Measurements from ENCODE around the gene RTCB.

RTCB gene

DNA sequence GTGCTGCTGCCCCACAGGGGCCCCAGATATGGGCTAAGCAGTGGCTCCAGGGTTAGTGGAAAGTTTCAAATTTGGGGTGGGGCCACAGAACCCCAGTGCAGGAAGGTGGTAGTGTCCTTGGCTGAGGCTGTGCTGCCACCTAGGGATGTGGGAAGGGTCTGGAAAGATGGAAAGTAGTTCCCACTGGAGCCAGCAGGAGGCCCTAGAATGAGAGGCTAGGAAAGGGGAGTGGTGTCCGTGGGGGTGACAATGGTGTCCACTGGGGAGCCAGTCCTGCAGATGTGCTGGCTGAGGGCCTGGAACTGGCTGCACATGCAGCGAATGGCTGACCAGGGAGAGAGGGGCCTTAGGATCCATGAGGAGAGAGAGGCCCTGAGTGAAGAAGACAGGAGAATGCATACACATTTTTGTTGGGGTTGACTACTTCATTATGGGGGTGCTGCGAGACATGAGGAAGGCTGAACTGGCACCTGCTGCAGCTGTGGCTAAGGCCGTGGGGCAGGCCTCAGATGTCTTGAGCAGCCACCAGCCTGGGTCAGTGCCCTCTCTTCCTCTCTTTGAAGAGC, 33.3 kb downstream of the RTCB start:
- TF ChIP-seq TAF1 (IDR thresholded peaks at IDR 0.05; ENCODE audit: low read depth) (no peak), RAD21 (IDR thresholded peaks at IDR 0.05; ENCODE audit: low read depth) (peak; percentile 78)

DNA sequence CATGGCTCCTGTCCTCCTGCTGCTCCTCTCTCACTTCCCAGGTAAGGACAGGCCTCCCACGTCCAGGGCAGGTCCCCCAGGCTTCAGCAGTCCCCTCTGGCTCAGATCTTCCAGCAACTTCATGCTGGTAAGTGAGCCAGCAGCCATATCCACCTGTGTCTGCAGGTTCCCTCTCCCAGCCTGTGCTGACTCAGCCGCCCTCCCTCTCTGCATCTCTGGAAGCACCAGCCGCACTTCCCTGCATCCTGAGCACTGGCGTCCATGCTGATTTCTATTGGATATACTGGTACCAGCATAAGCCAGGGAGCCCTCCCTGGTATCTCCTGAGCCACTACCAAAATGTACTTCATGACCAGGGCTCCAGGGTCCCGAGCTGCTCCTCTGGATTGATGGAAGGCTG, 35.4 kb downstream of the RTCB start:
- TF ChIP-seq CEBPB (IDR thresholded peaks at IDR 0.05) (no peak), ZBTB7A (IDR thresholded peaks at IDR 0.05; ENCODE audit: low read depth) (no peak), RAD21 (IDR thresholded peaks at IDR 0.05; ENCODE audit: low read depth) (no peak), YY1 (IDR thresholded peaks at IDR 0.05; ENCODE audit: low read depth) (no peak), TCF12 (IDR thresholded peaks at IDR 0.05; ENCODE audit: low read depth) (no peak), TEAD4 (IDR thresholded peaks at IDR 0.05) (no peak), NFIC (IDR thresholded peaks at IDR 0.05) (no peak), FOXM1 (IDR thresholded peaks at IDR 0.05; ENCODE audit: borderline replicate concordance, low read depth) (no peak), EP300 (IDR thresholded peaks at IDR 0.05; ENCODE audit: borderline replicate concordance) (no peak), TAF1 (IDR thresholded peaks at IDR 0.05; ENCODE audit: low read depth) (no peak), EGR1 (IDR thresholded peaks at IDR 0.05) (no peak), CREB1 (IDR thresholded peaks at IDR 0.05; ENCODE audit: low read depth) (no peak)
- TF ChIP-seq, protein P1, sequence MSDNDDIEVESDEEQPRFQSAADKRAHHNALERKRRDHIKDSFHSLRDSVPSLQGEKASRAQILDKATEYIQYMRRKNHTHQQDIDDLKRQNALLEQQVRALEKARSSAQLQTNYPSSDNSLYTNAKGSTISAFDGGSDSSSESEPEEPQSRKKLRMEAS (IDR thresholded peaks at IDR 0.05) = no peak
- TF ChIP-seq, protein P2, sequence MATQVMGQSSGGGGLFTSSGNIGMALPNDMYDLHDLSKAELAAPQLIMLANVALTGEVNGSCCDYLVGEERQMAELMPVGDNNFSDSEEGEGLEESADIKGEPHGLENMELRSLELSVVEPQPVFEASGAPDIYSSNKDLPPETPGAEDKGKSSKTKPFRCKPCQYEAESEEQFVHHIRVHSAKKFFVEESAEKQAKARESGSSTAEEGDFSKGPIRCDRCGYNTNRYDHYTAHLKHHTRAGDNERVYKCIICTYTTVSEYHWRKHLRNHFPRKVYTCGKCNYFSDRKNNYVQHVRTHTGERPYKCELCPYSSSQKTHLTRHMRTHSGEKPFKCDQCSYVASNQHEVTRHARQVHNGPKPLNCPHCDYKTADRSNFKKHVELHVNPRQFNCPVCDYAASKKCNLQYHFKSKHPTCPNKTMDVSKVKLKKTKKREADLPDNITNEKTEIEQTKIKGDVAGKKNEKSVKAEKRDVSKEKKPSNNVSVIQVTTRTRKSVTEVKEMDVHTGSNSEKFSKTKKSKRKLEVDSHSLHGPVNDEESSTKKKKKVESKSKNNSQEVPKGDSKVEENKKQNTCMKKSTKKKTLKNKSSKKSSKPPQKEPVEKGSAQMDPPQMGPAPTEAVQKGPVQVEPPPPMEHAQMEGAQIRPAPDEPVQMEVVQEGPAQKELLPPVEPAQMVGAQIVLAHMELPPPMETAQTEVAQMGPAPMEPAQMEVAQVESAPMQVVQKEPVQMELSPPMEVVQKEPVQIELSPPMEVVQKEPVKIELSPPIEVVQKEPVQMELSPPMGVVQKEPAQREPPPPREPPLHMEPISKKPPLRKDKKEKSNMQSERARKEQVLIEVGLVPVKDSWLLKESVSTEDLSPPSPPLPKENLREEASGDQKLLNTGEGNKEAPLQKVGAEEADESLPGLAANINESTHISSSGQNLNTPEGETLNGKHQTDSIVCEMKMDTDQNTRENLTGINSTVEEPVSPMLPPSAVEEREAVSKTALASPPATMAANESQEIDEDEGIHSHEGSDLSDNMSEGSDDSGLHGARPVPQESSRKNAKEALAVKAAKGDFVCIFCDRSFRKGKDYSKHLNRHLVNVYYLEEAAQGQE (IDR thresholded peaks at IDR 0.05; ENCODE audit: low read depth) = no peak
- TF ChIP-seq, protein P3, sequence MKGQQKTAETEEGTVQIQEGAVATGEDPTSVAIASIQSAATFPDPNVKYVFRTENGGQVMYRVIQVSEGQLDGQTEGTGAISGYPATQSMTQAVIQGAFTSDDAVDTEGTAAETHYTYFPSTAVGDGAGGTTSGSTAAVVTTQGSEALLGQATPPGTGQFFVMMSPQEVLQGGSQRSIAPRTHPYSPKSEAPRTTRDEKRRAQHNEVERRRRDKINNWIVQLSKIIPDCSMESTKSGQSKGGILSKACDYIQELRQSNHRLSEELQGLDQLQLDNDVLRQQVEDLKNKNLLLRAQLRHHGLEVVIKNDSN (IDR thresholded peaks at IDR 0.05) = no peak

DNA sequence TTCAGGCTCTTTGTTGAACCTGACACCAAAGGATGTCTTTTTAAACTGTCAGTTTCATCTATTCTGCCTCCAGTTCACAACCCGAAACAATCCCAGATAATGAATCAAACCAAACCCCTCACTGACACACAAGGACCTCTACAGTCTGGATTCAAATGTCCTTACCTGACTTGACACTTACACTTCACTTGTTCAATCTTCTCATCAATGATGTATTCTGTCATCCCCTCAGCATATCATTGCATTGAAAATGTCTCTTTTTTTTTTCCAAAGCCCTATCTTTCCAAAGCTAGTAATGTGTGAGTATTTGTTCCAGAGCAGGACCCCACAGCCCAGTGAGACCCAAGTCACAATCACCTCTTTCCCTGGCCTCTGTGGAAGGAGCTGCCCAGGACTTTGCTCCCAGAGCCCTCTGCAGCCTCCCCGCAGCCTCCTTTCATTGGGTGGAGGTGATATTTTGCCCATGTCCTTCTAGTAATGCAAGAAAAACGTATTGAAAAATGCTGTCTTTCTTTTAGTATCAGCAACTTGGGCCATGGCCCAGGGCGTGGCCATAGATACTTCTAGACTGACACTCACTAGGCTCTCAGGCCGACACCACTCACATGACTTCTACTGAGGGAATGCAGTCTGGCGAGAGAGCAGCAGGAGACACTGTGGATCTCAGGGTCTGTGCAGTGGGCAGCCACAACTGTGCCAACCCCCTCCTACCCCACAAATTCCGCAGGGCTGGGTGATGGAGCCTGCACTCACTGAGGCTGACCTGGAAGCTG, 36.2 kb downstream of the RTCB start:
- TF ChIP-seq EP300 (IDR thresholded peaks at IDR 0.05; ENCODE audit: borderline replicate concordance) (no peak), TEAD4 (IDR thresholded peaks at IDR 0.05) (no peak), NFIC (IDR thresholded peaks at IDR 0.05) (no peak), CEBPB (IDR thresholded peaks at IDR 0.05) (no peak), RAD21 (IDR thresholded peaks at IDR 0.05; ENCODE audit: low read depth) (no peak)
- TF ChIP-seq, protein P3 (IDR thresholded peaks at IDR 0.05) = no peak
- TF ChIP-seq, protein P2 (IDR thresholded peaks at IDR 0.05; ENCODE audit: low read depth) = no peak
- TF ChIP-seq, protein P1 (IDR thresholded peaks at IDR 0.05) = no peak

DNA sequence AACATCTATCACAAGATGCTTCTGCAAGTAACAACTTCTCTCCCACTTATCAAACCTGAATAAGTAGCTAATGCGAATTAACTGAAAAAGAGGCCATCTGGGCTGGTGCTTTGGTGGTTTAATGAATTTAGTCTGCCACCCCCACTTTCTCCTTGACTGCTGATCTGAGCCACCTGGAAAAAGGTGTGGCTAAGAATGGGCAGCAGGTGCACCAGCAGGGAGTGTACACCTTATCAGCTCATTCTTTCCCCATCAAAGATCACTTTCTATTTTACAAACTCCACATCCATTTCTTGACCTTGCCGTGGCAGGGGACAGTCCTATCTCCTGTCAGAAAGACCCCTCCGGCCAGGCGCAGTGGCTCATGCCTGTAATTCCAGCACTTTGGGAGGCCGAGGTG, 47.8 kb downstream of the RTCB start:
- TF ChIP-seq RAD21 (IDR thresholded peaks at IDR 0.05; ENCODE audit: low read depth) = no peak

DNA sequence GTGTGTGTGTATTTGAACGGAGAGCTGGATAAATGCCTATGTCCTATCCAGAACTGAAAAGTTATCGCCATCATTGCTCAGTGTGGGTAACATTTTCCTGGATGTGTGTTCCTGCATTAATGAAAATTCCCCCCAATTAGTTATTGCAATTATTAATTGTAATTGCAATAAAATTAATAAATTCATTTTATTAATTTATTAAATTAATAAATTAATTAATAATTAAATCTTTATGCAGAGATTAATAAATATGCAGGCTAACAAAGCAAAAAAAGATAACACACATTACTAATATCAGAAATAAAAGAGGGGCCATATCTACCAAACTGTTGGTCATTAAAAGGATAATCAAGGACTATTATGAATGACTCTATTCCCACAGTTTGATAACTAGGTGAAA, 50.8 kb downstream of the RTCB start:
- TF ChIP-seq CEBPB (IDR thresholded peaks at IDR 0.05) (no peak), NFIC (IDR thresholded peaks at IDR 0.05) (no peak), FOXM1 (IDR thresholded peaks at IDR 0.05; ENCODE audit: borderline replicate concordance, low read depth) (no peak), EP300 (IDR thresholded peaks at IDR 0.05; ENCODE audit: borderline replicate concordance) (no peak), EGR1 (IDR thresholded peaks at IDR 0.05) (no peak), ZBTB7A (IDR thresholded peaks at IDR 0.05; ENCODE audit: low read depth) (no peak), YY1 (IDR thresholded peaks at IDR 0.05; ENCODE audit: low read depth) (no peak), TAF1 (IDR thresholded peaks at IDR 0.05; ENCODE audit: low read depth) (no peak), TEAD4 (IDR thresholded peaks at IDR 0.05) (no peak), RAD21 (IDR thresholded peaks at IDR 0.05; ENCODE audit: low read depth) (no peak)
- TF ChIP-seq, protein P1 (IDR thresholded peaks at IDR 0.05) = no peak
- TF ChIP-seq, protein P2 (IDR thresholded peaks at IDR 0.05; ENCODE audit: low read depth) = no peak
- TF ChIP-seq, protein P3 (IDR thresholded peaks at IDR 0.05) = no peak
